ENCODE measurements around the gene ADTRP. TPM values are rescaled to one million over a fixed set of nuclear protein-coding genes. Genes with fewer than 3 reads are reported as not detected.
A peak's percentile ranks its signal among the peaks of the same experiment; 100 is the strongest.

ADTRP gene
- total and polyA plus RNA-seq, 10 of the 15 experiments (the other 5 are each of a cell fraction or from before 2014, with no cell fraction given), result 0.10 to 2.6 (median 2.1) TPM

DNA sequence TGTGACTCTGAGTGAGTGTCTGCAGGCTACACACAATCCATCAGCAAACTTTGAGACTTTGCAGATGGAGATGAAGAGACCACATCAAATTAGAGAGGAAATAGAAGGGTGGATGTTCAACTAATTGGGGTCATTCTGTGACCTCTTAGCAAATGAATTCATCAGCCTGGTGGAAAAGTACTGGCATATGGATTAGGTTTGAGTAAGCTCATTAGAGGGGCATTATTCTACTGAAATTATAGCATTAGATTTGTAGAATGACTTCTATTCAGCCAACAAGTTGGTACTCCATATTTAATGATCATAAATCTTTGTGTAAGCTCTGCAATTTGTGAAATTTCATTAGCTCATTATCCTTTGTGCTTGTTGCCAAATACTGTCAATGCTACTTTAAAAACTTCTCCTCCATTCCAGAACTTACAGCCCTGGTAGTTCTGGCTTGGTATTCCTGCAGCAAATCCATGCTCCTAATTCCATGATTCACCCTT lies 63.8 kb downstream of the ADTRP start:
- POLR2A ChIA-PET, result interaction anchor here (0.5 to 7.8 kb wide), 9 partner anchors 8 to 485 kb away, joined by 3 to 69 read pairs (median 6); partner anchors contain the start of gene HIVEP1
- in situ Hi-C loops (cut with MboI), result loop anchor here (5.0 to 25.0 kb wide), 2 partner anchors 117 to 297 kb away; partner anchors contain the start of gene HIVEP1
- intact Hi-C loops (cut with micrococcal nuclease; ENCODE audit: unreplicated experiment), result loop anchor here (1.0 to 5.0 kb wide), 6 partner anchors 8 to 642 kb away; partner anchors contain the start of genes EDN1 and HIVEP1
- H2AFZ ChIP-seq (ENCODE audit: control insufficient read depth, low read depth, low read length), result peak overlapping the region; percentile 49
- no peaks in the 10 kb centered on the region for H3K36me3 ChIP-seq (ENCODE audit: control insufficient read depth in 2 of 2, insufficient read depth in 2 of 2, low read length in 1 of 2)
- DNase-seq (ENCODE audit: low read depth, low spot score), result no peak
- H3K27me3 ChIP-seq (replicated peaks in 1 of 2; ENCODE audit: control insufficient read depth in 2 of 2, insufficient read depth in 2 of 2, low read length in 1 of 2), result no peaks in the 10 kb centered on the region
- ATAC-seq, result no peak
- peak overlapping the region; percentile 46 for H3K4me2 ChIP-seq (ENCODE audit: control insufficient read depth, insufficient read depth)
- peak overlapping the region; percentile 11; the same call in 1 of the 2 replicates for H3K9ac ChIP-seq (ENCODE audit: control insufficient read depth, insufficient read depth, low read length)
- CTCF ChIA-PET, result interaction anchor here (0.5 to 6.3 kb wide), 11 partner anchors 8 to 575 kb away, joined by 3 to 56 read pairs (median 4); partner anchors contain the start of gene EDN1
- H3K9me3 ChIP-seq (replicated peaks; ENCODE audit: control insufficient read depth, insufficient read depth, low read length), result no peaks in the 10 kb centered on the region; the same call in 2 of the 3 replicates
- H3K79me2 ChIP-seq (ENCODE audit: control insufficient read depth, insufficient read depth, low read length), result no peaks in the 10 kb centered on the region; the same call in 1 of the 2 replicates
- H3K27ac ChIP-seq (ENCODE audit: control insufficient read depth, insufficient read depth), result peak overlapping the region; percentile 75
- TF ChIP-seq POU2F2 (IDR thresholded peaks at IDR 0.05; ENCODE audit: borderline replicate concordance, low read depth, low read length) (0 out of 3 replicates have a peak, but pooled peaks have one; percentile 1), NR2F1 (conservative IDR thresholded peaks at IDR 0.05) (peak; percentile 85; the same call in 1 of the 2 replicates), KLF5 (IDR thresholded peaks at IDR 0.05; ENCODE audit: partially characterized antibody) (peak; percentile 2), NR2C1 (IDR thresholded peaks at IDR 0.05) (peak; percentile 35; the same call in 1 of the 2 replicates)
- TF ChIP-seq, protein P1, sequence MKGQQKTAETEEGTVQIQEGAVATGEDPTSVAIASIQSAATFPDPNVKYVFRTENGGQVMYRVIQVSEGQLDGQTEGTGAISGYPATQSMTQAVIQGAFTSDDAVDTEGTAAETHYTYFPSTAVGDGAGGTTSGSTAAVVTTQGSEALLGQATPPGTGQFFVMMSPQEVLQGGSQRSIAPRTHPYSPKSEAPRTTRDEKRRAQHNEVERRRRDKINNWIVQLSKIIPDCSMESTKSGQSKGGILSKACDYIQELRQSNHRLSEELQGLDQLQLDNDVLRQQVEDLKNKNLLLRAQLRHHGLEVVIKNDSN (IDR thresholded peaks at IDR 0.05; ENCODE audit: borderline replicate concordance, extremely low read length, insufficient read depth, low read depth, low read length), result no peak
- H3K4me1 ChIP-seq (ENCODE audit: control insufficient read depth, insufficient read depth, low read length), result peaks cover 45% of the 10 kb centered on the region
- no TSS peak for BruUV-seq (replicated peaks)
- SMC1A ChIA-PET (ENCODE audit: uncharacterized antibody, unreplicated experiment), result interaction anchor here (0.7 to 9.7 kb wide), 24 partner anchors 8 to 640 kb away, joined by 3 to 151 read pairs (median 4); partner anchors contain the start of gene EDN1
- no peak overlapping the region for H3K4me3 ChIP-seq
- FAIRE-seq, result no peak
- RAD21 ChIA-PET (ENCODE audit: unreplicated experiment), result interaction anchor here (0.8 to 7.4 kb wide), 19 partner anchors 8 to 656 kb away, joined by 3 to 117 read pairs (median 5); partner anchors contain the start of genes EDN1 and HIVEP1
- no peaks in the 10 kb centered on the region for H4K20me1 ChIP-seq (ENCODE audit: control insufficient read depth, insufficient read depth)
